ENCODE measurements around the gene TBL2.

DNA sequence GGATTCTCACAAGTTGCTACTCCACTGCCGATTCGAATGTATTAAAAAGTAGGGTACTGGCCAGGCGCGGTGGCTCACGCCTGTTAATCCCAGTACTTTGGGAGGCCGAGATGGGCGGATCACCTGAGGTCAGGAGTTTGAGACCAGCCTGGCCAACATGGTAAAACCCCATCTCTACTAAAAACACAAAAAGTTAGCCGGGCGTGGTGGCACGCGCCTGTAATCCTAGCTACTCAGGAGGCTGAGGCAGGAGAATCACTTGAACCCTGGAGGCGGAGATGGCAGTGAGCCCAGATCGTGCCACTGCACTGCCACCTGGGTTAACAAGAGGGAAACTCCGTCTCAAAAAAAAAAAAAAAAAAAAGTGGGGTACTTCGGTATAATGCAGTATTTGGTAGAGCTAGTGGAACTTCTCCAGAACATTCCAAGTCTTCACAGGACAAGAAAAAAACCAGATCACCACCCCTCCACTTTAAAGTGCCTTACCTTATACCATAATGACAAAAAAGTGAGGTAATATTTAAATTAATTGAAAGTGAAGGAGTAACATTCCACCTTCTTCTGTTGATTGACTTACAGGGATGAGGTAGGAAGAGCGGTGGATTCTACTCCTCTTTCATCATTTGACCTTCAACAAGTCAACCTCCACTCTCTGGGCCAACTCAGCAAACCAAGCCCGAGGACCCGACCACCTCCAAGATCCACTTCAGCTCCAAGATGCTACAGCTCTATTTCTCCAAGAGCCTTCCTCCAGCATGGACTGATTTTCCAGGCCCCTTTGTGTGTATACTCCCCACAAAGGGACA, 58.3 kb downstream of the TBL2 start:
- TF ChIP-seq, protein P1, sequence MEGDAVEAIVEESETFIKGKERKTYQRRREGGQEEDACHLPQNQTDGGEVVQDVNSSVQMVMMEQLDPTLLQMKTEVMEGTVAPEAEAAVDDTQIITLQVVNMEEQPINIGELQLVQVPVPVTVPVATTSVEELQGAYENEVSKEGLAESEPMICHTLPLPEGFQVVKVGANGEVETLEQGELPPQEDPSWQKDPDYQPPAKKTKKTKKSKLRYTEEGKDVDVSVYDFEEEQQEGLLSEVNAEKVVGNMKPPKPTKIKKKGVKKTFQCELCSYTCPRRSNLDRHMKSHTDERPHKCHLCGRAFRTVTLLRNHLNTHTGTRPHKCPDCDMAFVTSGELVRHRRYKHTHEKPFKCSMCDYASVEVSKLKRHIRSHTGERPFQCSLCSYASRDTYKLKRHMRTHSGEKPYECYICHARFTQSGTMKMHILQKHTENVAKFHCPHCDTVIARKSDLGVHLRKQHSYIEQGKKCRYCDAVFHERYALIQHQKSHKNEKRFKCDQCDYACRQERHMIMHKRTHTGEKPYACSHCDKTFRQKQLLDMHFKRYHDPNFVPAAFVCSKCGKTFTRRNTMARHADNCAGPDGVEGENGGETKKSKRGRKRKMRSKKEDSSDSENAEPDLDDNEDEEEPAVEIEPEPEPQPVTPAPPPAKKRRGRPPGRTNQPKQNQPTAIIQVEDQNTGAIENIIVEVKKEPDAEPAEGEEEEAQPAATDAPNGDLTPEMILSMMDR (IDR thresholded peaks at IDR 0.05): no peak
- TF ChIP-seq USF2 (IDR thresholded peaks at IDR 0.05) (no peak), HOXB13 (CRISPR knock-in tag; IDR thresholded peaks at IDR 0.05; ENCODE audit: low read depth) (no peak), EP300 (IDR thresholded peaks at IDR 0.05) (no peak), HOXB5 (CRISPR knock-in tag; IDR thresholded peaks at IDR 0.05) (no peak)
- TF ChIP-seq, protein P2, sequence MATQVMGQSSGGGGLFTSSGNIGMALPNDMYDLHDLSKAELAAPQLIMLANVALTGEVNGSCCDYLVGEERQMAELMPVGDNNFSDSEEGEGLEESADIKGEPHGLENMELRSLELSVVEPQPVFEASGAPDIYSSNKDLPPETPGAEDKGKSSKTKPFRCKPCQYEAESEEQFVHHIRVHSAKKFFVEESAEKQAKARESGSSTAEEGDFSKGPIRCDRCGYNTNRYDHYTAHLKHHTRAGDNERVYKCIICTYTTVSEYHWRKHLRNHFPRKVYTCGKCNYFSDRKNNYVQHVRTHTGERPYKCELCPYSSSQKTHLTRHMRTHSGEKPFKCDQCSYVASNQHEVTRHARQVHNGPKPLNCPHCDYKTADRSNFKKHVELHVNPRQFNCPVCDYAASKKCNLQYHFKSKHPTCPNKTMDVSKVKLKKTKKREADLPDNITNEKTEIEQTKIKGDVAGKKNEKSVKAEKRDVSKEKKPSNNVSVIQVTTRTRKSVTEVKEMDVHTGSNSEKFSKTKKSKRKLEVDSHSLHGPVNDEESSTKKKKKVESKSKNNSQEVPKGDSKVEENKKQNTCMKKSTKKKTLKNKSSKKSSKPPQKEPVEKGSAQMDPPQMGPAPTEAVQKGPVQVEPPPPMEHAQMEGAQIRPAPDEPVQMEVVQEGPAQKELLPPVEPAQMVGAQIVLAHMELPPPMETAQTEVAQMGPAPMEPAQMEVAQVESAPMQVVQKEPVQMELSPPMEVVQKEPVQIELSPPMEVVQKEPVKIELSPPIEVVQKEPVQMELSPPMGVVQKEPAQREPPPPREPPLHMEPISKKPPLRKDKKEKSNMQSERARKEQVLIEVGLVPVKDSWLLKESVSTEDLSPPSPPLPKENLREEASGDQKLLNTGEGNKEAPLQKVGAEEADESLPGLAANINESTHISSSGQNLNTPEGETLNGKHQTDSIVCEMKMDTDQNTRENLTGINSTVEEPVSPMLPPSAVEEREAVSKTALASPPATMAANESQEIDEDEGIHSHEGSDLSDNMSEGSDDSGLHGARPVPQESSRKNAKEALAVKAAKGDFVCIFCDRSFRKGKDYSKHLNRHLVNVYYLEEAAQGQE (IDR thresholded peaks at IDR 0.05): no peak
- TF ChIP-seq, protein P3, sequence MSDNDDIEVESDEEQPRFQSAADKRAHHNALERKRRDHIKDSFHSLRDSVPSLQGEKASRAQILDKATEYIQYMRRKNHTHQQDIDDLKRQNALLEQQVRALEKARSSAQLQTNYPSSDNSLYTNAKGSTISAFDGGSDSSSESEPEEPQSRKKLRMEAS (IDR thresholded peaks at IDR 0.05): no peak

Data from A549 (cell line).